D721Med (cell line): ENCODE results near the gene TOMM40L.

Experiments
- DNase-seq: peaks from one replicate; pipeline ENCODE4 v3.0.0; 2011; ENCODE audit warnings: low spot score; ENCODE audit not compliant: insufficient read length
- FAIRE-seq: peaks from 2 replicates; lab custom pipeline; 2011; peaks lifted over from hg19 to GRCh38; lab: Jason Lieb, UNC
- TF ChIP-seq, protein P1 (sequence below): IDR thresholded peaks from 2 replicates; pipeline ENCODE4 v1.5.1; 2012; ENCODE audit warnings: mild to moderate bottlenecking, control low read depth; ENCODE audit not compliant: insufficient read depth; ENCODE audit errors: missing control alignments

The TOMM40L gene

DNA sequence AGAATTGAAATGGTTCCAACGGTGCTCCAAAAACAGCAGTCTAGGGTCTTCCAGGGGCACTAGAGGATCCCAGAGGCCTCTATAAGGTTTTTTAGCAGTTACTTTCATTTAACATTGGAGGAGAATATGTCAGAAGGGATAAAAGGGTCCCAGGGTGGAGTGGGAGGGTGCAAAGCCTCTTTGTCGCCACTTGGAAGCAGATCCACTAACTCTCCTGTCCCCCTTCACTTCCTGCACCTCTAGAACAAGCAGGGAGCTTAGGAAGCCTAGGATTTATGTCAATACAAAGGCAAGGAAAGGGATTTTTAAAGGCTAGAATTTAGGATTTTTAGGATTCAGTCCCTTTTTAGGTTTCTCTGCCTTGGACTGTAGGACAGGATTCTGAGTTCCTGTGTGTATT is 41.0 kb downstream of the TOMM40L start:
- TF ChIP-seq, protein P1, sequence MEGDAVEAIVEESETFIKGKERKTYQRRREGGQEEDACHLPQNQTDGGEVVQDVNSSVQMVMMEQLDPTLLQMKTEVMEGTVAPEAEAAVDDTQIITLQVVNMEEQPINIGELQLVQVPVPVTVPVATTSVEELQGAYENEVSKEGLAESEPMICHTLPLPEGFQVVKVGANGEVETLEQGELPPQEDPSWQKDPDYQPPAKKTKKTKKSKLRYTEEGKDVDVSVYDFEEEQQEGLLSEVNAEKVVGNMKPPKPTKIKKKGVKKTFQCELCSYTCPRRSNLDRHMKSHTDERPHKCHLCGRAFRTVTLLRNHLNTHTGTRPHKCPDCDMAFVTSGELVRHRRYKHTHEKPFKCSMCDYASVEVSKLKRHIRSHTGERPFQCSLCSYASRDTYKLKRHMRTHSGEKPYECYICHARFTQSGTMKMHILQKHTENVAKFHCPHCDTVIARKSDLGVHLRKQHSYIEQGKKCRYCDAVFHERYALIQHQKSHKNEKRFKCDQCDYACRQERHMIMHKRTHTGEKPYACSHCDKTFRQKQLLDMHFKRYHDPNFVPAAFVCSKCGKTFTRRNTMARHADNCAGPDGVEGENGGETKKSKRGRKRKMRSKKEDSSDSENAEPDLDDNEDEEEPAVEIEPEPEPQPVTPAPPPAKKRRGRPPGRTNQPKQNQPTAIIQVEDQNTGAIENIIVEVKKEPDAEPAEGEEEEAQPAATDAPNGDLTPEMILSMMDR: no peak

DNA sequence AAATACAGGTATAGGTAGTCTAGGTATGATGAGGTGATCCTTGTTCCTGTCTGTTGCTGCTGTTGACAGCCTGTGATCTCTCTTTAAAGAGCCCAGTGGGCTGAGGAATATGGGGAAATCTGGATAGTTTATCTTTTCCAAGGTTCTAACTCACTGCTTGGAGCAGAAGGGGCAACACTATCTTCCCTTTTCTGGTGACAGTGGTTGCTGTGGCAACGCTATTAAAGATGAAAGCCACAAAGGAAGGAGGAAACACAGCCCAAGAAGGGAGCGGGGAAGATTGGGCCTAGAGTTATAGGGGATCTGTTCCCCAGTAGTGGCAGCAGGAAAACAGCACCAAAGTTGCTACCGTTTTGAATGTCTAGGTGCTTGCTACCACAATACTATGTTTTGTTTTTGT is 41.5 kb downstream of the TOMM40L start:
- no peak for DNase-seq

More for the DNA sequence above, 41.0 kb downstream of the TOMM40L start:
- no peak for FAIRE-seq
- DNase-seq: no peak

GRCh38 chr1:161273402-161273801 is 47.5 kb downstream of the TOMM40L start:
- DNase-seq: no peak

More for the DNA sequence above, 41.5 kb downstream of the TOMM40L start:
- no peak for FAIRE-seq
- TF ChIP-seq, protein P1: no peak

GRCh38 chr1:161274874-161275273 is 49.0 kb downstream of the TOMM40L start:
- DNase-seq (no peak), FAIRE-seq (no peak)
- TF ChIP-seq, protein P1: no peak

More at GRCh38 chr1:161273402-161273801, 47.5 kb downstream of the TOMM40L start:
- TF ChIP-seq, protein P1: no peak
- FAIRE-seq: no peak
